HG03135 (cell line): ENCODE measurements around the gene POU3F2.

ENCODE experiments used
- ATAC-seq: cut with Tn5 transposase; IDR thresholded peaks from one replicate; pipeline ENCODE4 v1.9.1; 2021; ENCODE audit warnings: mild to moderate bottlenecking, moderate library complexity; ENCODE audit not compliant: unreplicated experiment

Gene POU3F2

GRCh38 chr6:98830146-98830545 is 4.2 kb upstream of the POU3F2 start:
- ATAC-seq: no peak

DNA sequence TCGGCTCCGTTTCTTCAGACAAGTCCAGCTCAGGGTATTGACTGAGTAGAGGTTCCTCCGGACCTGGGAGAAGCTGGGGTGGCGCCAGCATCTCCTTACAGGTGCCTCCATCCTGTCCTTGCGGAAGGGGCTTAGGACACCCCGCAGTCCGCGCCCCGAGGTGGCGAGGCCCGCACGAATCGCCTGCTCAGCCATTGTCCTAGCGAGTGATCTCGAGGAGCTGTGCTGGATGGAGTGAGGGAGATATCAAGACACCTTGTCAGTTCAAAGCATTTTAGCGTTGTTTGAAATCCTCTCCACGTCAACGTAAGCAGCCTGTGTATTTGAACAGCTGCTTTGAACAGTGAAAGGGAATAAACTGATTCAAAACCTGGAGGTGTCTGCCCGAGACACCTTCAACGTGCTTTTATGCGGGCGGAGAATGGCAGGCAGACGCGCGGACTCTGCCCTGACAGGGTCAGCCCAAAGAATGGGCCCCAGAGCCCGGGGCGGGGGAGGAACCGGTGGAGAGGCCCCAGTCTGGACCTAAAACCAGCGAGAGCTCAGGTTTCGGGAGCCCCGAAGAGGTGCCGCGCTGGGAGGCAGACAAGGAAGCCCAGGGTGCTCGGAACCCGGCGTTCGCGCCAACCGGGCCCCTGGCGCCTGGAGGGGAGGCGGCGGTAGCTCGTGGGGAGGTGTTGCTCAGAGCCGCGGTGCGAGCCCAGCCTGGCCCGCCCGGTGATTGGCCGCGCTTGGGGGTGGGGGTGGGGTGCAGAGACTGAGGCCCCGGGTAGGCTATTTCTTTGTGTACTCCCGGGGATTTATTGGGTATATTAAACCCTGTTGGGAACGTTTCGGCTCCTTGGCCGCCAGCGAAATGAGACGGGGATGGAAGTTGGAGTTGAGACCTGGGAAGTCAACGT is 3.1 kb upstream of the POU3F2 start:
- no peak for ATAC-seq

DNA sequence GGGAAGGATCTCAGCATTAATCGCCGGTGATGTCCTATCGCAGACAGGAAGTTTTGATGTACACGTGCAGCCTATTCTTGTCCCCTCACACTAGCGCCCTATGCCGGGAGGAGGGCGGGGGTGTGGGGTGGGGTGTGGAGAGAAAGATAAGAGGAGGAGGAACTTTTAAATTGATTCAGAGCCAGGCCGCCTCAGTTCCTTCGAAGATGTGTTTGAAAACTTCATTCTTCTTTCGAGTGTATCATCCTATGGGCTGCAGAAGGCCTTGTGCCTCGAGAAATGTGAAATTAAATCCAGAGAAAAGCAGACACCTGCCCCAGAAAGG is 2.5 kb upstream of the POU3F2 start:
- no peak for ATAC-seq

GRCh38 chr6:98832284-98833056 is 1.9 kb upstream of the POU3F2 start:
- ATAC-seq: no peak

DNA sequence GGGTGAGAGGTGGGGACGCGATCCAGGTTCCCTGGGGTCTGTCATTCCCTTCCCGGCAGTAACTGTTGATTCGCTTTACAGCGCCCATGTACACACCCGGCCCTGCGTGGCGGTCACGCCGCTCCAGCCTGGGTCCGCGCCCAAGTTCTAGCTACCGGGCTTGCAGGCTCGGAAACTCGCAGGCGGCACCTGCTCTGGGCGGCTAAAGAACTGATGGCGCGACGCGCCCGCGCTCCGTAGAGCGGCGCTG is 1.4 kb upstream of the POU3F2 start:
- ATAC-seq: no peak

- ATAC-seq: no peak
These were observed 891 bp upstream of the POU3F2 start for GRCh38 chr6:98833307-98834059.

DNA sequence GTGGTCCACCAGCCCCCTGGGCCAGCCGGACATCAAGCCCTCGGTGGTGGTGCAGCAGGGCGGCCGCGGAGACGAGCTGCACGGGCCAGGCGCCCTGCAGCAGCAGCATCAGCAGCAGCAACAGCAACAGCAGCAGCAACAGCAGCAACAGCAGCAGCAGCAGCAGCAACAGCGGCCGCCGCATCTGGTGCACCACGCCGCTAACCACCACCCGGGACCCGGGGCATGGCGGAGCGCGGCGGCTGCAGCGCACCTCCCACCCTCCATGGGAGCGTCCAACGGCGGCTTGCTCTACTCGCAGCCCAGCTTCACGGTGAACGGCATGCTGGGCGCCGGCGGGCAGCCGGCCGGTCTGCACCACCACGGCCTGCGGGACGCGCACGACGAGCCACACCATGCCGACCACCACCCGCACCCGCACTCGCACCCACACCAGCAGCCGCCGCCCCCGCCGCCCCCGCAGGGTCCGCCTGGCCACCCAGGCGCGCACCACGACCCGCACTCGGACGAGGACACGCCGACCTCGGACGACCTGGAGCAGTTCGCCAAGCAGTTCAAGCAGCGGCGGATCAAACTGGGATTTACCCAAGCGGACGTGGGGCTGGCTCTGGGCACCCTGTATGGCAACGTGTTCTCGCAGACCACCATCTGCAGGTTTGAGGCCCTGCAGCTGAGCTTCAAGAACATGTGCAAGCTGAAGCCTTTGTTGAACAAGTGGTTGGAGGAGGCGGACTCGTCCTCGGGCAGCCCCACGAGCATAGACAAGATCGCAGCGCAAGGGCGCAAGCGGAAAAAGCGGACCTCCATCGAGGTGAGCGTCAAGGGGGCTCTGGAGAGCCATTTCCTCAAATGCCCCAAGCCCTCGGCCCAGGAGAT is 1.0 kb downstream of the POU3F2 start:
- ATAC-seq: no peak

DNA sequence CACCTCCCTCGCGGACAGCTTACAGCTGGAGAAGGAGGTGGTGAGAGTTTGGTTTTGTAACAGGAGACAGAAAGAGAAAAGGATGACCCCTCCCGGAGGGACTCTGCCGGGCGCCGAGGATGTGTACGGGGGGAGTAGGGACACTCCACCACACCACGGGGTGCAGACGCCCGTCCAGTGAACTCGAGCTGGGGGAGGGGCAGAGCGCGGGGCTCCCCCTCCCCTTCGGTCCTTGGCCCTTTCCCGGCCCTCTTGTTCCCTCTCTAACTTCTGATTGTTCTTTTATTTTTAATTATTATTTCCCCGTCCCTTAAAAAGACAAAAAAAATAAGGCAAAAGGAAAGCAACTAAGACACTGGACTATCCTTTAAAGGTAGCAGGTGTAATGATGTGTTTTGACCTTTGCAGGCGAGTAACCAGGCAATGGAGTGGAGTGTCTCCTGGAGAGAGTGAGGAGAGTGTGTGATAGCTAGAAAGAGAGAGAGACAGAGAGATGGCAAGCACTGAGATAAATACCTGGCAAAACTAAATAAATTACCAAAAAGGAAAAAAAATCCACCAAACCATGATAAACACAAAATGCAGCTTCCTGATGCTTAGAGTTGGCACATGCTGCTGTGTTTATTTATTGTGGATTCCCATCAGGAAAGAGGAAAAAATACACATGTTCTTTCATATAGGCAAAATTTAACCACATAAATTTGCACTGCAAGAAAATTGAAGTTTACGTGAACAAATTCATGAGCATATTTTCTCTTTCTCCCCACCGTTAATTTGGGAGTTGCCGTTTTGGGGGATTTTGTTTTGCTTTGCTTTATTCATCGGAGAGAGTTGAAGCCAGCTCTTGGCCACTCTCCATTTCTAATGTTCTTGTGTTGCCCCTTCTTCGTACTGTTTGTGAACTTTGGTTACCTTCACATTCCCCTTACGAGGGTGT is 1.9 kb downstream of the POU3F2 start:
- no peak for ATAC-seq

DNA sequence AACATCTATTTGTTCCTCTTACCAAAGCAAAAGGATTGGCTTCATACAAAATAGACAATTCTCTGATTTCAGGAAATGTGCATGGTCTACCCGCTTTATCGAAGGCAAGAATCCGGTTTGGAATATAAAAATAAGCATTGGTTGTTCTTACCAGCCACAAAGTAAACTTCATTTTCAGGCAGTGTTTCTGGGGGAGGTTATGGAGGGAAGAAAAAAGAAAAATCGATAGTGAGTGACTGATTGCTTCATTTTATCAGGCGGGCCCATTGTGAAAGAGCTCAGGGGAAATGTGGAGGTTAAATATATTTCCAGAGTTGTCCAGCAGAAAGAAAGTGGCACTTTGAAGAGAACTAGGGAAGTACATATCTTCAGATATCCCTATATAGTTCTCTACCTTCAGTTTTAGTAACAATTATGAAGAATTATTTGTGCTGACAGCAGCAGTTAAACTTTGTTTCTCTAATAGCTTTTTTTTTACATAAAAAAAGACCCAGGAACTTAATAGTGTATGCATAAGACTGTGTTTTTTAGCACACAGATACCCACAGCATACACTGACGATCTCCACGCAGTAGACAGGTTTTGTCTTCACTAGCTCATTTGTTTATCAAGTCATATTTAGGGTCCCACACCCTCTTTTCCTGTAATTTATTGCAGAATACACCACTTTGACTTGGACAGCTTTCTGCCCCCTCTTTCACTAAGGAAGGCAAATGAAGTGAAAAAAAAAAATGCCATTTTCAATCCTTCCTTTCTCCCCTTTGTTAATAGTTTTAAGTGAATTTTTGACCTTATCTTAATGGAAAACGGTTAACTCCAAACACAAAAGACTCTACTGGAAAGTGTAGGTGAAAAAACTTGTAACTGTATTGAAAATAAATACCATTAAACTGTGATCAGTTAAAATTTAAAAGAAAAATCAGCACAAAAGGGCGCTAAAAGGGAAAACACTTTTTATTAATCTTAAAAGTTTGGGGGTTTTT is 2.9 kb downstream of the POU3F2 start:
- ATAC-seq: no peak

DNA sequence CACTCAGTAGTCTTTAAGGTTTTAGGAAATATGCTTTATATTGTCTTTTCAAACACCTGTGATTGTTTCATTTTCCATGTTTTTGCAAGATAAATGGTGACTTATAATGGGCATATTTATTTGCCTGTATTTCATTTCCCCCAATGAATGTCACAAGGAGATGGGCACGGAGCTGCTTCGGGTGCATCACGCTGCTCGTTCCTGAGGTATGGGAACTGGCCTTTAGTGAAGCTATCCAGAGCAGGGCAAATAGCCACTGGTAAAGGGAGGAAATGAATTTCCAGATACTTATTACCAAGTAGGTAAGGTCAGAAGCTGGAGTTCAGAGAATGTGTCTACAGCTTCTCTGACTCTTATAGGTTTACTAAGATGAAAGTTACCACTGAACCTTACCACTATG is 3.7 kb downstream of the POU3F2 start:
- no peak for ATAC-seq

DNA sequence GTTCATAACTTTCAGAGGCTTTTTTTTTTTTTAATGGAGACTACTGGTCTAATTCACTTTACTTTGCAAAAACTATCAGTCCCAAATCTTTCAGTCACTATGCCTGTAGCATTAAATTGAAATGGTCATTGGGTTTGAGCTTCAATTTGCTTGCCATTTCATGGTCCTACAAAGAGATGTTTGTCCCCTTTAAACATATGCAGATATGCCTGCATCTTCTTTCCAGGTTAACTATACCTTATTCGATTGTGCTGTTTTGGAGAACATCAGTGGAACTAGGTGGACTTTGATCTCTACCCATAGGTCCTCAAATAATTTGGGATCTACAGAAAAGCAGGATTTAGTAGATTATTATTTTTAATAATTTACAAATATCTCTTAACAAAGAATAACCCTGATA is 4.6 kb downstream of the POU3F2 start:
- no peak for ATAC-seq

GRCh38 chr6:98839781-98840361 is 5.5 kb downstream of the POU3F2 start:
- no peak for ATAC-seq

DNA sequence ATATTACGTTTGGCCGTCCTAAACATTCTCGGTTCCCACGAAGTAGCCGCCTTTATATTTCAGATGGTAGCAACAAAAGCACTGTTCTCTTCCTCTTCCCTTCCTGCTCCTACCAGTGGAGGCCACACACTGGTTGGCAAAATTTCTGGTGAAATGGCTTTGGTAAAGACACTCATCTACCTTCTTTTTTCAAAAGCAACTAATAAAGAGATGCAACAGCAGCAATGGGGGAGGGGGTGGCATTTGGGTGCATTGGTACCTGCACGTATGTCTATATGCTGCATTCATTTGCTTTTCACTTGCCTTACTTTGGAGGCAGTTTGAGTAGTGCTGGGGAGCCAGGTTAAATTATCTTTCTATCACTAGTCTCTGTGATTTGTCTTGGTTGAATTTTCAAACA is 6.0 kb downstream of the POU3F2 start:
- no peak for ATAC-seq

GRCh38 chr6:98840996-98841513 is 6.7 kb downstream of the POU3F2 start:
- no peak for ATAC-seq

GRCh38 chr6:98841621-98842341 is 7.4 kb downstream of the POU3F2 start:
- no peak for ATAC-seq

DNA sequence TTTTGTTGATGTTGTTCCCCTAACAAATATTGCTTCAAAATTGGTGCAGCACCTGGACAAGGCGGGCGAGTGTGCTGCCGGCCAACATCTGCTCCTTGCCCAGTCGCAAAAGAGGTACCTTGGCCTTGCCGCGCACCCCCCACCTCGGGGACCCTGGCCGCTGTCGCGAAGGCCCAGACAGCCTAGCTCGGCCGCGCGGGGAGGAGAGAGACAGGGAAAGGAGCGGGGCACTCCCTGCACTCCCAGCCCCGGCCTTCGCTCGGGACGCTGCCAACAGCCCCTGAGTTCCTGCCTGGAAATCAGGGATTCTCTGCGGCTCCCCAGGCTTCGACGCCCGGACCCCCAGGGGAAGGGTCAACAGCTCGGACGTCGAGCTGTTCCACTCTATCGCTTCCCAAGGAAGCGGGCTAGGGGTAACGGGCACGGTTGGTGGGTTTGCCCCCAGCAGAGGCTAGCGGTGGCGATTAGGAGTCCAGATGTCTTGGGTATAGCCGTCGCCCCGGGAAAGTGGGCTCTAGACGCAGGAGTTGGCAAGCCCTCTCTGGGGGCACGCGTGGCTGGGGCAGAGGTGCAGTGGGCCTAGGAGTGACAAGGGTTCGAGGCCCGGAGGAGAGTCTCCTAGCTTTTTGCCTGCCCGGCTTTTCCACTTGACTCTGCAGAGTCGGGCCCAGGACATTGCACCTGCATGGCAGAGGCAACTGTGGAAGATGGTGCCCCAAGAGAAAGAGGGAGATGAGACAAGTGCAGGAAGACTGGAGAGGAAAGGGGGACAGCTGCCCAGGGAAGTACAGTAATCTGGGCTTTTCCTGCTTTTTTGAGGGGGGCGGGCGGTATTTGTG is 8.2 kb downstream of the POU3F2 start:
- ATAC-seq: no peak
